ENCODE data around the gene SFMBT1. TPM values are rescaled to one million over a fixed set of nuclear protein-coding genes. Genes with fewer than 3 reads are reported as not detected.

The SFMBT1 gene
- total RNA-seq, 2 experiments from 2014 or later: 25.9 to 29.7 TPM

DNA sequence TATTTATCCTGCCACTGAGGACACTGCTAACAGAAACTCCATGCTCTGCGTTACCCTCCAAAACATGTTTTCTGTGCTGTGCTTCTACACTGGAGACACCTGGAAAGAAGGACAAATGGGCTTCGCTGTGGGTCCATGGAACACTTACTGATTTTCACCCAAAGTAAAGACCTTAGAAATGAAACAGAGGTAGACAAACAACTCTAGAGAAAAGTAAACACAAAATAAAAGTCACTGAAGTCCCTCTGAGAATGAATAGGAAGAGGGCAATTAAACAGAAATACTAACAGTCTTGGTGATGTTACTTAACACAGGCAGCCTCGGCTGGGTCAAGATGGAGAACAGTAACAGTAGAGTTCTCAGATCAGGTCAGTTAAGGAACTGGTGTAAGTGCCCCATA, 141.9 kb downstream of the SFMBT1 start:
- Mint-ChIP-seq H3K36me3 (peaks cover 15% of the 10 kb centered on the region), H3K9me3 (ENCODE audit: low read depth) (no peaks in the 10 kb centered on the region), H3K27me3 (no peaks in the 10 kb centered on the region), H3K4me3 (no peak overlapping the region), H3K27ac (no peak overlapping the region), H3K4me1 (no peaks in the 10 kb centered on the region)
- DNase-seq (no peak), ATAC-seq (no peak)
- CTCF ChIA-PET: interaction anchor here (0.9 to 1.3 kb wide), 2 partner anchors 10 to 105 kb away, joined by 3 read pairs; no protein-coding TSS in a partner anchor

DNA sequence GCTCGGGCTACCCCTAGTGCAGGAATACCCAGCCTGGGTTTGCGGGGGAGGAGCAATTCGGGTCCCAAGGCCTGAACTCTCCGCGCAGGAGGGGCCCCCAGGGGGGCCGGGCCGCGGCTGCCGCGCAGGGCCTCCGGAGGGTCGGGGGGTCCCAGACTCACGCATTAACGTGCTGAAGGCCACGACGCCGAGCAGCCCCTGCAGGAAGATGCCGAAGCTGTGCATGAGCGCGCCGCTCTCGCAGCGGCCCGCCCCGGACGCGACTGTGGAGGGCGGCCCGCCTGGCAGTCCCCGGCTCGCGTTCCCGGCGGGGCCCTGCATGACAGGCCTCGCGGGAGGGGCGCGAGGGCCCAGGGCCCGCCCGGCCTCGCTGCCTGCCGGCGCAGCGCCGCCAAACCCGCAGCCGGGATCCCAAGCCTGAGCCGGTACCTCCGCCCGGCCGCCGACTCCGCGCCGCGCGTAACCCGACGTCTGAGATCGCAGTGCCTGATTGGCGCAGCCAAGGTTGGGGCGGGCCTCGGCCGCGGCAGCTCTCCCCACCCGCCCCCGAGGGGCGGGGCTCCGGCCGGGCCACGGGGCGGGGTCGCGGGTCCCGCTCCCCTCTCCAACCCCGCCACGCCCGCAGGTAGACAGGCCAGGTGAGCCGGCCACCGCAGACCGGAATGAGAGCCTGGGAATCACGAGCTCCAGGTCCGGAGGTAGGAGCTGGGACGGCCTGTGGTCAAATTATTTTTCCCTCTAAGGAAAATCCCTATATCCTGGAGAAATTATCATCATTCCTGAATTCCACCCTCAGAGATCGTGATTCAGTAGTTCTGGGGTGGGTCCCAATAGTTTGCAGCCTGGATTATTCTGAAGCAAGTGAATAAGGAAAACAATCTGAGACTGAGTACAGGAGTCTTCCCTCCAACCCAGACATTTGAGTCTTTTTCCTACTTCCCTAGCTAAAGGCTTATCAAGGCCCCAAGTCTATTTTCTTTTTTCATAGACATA, 148.4 kb downstream of the SFMBT1 start, which contains the start of gene STIMATE:
TSS of gene STIMATE (minus strand) at position 419 of the 993 bp plus-strand sequence. CDS start at position 321, 98 bp downstream.
- Mint-ChIP-seq H3K4me3 (peak within 1 kb of the TSS; percentile 96), H3K36me3 (peaks cover 20% of the 10 kb centered on the region), H3K9me3 (ENCODE audit: low read depth) (no peaks in the 10 kb centered on the region), H3K27ac (peak within 1 kb of the TSS; percentile 88), H3K4me1 (peaks cover 48% of the 10 kb centered on the region), H3K27me3 (no peaks in the 10 kb centered on the region)
- ATAC-seq: peak; percentile 92
- DNase-seq: peak; percentile 90
- CTCF ChIA-PET: interaction anchor here (0.8 to 1.5 kb wide), 5 partner anchors 14 to 205 kb away, joined by 3 to 4 read pairs (median 3); no protein-coding TSS in a partner anchor

DNA sequence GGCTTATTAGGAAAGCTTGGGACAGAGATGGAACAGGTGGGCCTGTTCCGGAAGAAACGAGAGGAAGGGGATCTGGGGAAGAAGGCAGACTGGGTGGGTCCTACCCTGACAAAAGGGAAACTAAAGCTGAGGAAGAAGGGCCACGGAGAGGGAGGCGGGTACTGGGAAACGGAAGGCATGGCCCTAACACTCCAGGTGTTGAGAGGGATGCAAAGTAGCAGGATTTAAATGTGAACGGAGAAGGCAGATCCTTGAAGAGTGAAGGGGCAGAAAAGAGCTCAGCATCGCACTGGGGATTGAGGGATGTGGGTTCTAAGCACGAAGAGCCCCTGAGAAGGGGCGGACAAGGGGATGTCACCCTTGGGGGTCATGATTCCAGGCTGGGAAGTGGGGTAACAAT, 149.3 kb downstream of the SFMBT1 start:
- no peaks in the 10 kb centered on the region for H3K27me3 Mint-ChIP-seq
- peak overlapping the region; percentile 96 for H3K4me3 Mint-ChIP-seq
- H3K36me3 Mint-ChIP-seq: peaks cover 20% of the 10 kb centered on the region
- DNase-seq: no peak
- peak overlapping the region; percentile 88 for H3K27ac Mint-ChIP-seq
- CTCF ChIA-PET: interaction anchor here (0.7 to 1.5 kb wide), 4 partner anchors 11 to 205 kb away, joined by 3 to 4 read pairs (median 3); no protein-coding TSS in a partner anchor
- no peak for ATAC-seq
- H3K4me1 Mint-ChIP-seq: peaks cover 56% of the 10 kb centered on the region
- H3K9me3 Mint-ChIP-seq (ENCODE audit: low read depth): no peaks in the 10 kb centered on the region

DNA sequence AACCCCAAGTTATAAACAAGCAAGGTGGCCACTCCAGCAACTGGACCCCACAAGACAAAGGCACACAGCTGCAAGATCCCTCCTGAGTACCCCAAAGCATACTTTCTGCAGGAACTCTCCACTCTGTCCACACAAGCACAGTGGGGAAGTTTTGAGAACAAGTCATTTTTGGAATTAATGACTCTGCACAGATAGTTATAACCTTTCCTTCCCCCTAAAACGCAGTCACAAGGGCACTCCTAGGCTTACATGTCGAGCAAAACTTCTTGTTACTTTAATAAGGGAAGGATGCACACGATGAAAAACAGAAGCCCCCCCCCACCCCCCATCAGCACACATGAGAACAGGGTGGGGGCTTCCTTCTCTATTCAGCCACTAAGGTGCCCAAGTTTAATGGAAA, 149.7 kb downstream of the SFMBT1 start:
- Mint-ChIP-seq H3K4me1 (peaks cover 61% of the 10 kb centered on the region), H3K36me3 (peaks cover 20% of the 10 kb centered on the region), H3K27me3 (no peaks in the 10 kb centered on the region), H3K9me3 (ENCODE audit: low read depth) (no peaks in the 10 kb centered on the region), H3K4me3 (peak overlapping the region; percentile 96), H3K27ac (peak overlapping the region; percentile 88)
- DNase-seq: no peak
- ATAC-seq: no peak
- CTCF ChIA-PET: interaction anchor here (0.7 to 1.5 kb wide), 4 partner anchors 11 to 204 kb away, joined by 3 read pairs; no protein-coding TSS in a partner anchor

DNA sequence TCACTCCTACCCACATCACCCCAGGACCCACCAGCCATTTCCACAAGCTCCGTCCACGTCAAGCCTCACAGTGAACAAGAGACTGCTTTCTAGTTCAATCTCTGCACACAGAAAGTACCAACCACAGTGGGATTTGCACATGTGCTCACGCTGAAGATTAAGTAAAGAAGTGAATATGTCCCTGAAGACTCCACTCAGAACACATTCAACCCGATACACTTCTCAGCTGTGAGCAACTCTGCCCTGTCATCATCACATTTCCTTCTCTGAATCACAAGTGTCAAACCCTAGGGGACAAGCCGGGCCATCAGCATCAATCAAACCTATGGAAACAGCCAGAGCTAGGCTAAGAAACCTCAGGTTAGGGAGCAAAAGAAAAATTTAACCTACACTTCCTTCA, 150.5 kb downstream of the SFMBT1 start:
- DNase-seq (peak; percentile 52), ATAC-seq (no peak)
- H3K27ac Mint-ChIP-seq: peak overlapping the region; percentile 88
- peaks cover 20% of the 10 kb centered on the region for H3K36me3 Mint-ChIP-seq
- no peaks in the 10 kb centered on the region for H3K27me3 Mint-ChIP-seq
- peaks cover 67% of the 10 kb centered on the region for H3K4me1 Mint-ChIP-seq
- CTCF ChIA-PET: interaction anchor here (0.5 to 0.8 kb wide), 2 partner anchors 136 to 175 kb away, joined by 3 read pairs; no protein-coding TSS in a partner anchor
- peak overlapping the region; percentile 96 for H3K4me3 Mint-ChIP-seq
- no peaks in the 10 kb centered on the region for H3K9me3 Mint-ChIP-seq (ENCODE audit: low read depth)

DNA sequence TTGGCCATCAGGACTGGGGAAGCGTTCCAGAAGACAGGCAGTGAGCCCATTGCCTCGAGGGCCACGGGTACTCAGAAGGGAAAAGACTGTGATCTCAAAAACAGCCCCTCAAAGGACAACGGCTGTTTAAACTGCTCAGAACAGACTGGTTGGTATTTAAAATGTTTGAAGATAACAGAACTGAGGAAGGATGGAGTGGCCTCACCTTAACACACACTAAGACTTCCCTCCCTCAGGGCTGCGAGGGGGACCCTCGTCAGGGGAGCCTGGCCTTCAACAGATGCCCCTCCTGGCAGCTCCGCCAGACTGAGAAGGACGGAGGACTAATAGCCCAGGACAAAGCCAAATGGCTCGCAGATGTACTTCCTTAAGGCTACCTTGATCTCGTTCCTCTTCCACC, 151.1 kb downstream of the SFMBT1 start:
- peaks cover 22% of the 10 kb centered on the region for H3K36me3 Mint-ChIP-seq
- H3K4me1 Mint-ChIP-seq: peaks cover 71% of the 10 kb centered on the region
- peak overlapping the region; percentile 88 for H3K27ac Mint-ChIP-seq
- peak overlapping the region; percentile 96 for H3K4me3 Mint-ChIP-seq
- no peak for DNase-seq
- no peaks in the 10 kb centered on the region for H3K27me3 Mint-ChIP-seq
- CTCF ChIA-PET: interaction anchor here (0.5 to 0.8 kb wide), 2 partner anchors 136 to 174 kb away, joined by 3 read pairs; no protein-coding TSS in a partner anchor
- ATAC-seq: no peak
- H3K9me3 Mint-ChIP-seq (ENCODE audit: low read depth): no peaks in the 10 kb centered on the region

DNA sequence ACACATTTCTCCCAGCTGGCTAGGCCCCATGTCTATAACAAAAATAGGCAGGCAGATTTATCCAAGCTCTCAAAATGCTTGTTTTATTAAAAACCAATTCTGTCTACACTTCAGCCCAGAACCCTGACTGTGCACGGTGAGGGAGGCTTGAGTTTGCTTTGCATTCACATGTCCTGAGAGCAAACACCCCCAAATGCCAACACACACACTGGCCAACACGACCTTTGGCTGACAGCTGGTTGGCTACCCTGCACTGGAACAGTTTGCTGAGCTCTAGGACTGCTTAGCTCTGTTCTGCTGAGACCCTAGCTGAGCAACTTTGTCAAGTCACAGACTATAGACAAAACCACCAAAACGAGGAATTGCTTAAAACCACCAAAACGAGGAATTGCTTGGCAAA, 152.2 kb downstream of the SFMBT1 start:
- no peak for ATAC-seq
- Mint-ChIP-seq H3K27ac (peak overlapping the region; percentile 94), H3K4me3 (peak overlapping the region; percentile 78), H3K27me3 (no peaks in the 10 kb centered on the region), H3K36me3 (peaks cover 22% of the 10 kb centered on the region), H3K9me3 (ENCODE audit: low read depth) (no peaks in the 10 kb centered on the region), H3K4me1 (peaks cover 71% of the 10 kb centered on the region)
- DNase-seq: no peak
- CTCF ChIA-PET: interaction anchor here (0.6 to 2.0 kb wide), 10 partner anchors 9 to 154 kb away, joined by 3 to 7 read pairs (median 4); partner anchors contain the start of genes NEK4 and SFMBT1

DNA sequence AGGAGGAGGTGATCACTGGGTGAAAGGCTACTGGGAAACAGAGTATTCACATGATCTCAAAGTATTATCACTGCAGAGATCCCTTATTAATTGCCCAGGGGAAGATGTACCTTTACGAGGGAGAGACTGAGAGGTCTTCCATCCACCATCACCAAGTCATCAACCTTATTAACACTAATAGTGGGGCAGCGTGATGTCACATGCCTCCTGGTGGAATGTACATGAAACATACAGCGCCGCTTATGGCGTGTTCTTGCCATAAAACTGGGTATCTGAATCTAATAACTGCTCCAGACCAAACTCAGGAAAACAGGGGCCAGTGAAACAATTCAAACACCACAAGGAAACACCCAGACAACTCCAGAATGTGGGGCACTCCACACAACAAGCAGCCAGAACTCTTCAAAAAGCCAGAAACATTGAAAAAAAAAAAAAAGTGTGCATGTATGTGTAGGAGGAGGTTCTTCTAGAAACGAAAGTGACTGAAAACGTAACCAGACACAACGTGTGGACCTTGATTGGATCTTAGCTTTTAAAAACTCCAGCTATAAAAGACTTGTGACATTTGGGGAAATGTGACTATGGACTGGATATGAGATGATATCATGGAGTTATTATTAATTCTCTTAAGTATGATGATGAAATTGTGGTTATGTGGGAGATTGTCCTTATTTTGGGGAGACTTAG, 153.1 kb downstream of the SFMBT1 start:
- Mint-ChIP-seq H3K4me3 (peak overlapping the region; percentile 78), H3K36me3 (peaks cover 23% of the 10 kb centered on the region), H3K27me3 (no peaks in the 10 kb centered on the region), H3K4me1 (peaks cover 66% of the 10 kb centered on the region), H3K27ac (peak overlapping the region; percentile 94), H3K9me3 (ENCODE audit: low read depth) (no peaks in the 10 kb centered on the region)
- CTCF ChIA-PET: interaction anchor here (0.6 to 2.3 kb wide), 18 partner anchors 10 to 166 kb away, joined by 3 to 10 read pairs (median 4); partner anchors contain the start of genes NEK4 and SFMBT1
- ATAC-seq: peak; percentile 38
- peak; percentile 71 for DNase-seq

DNA sequence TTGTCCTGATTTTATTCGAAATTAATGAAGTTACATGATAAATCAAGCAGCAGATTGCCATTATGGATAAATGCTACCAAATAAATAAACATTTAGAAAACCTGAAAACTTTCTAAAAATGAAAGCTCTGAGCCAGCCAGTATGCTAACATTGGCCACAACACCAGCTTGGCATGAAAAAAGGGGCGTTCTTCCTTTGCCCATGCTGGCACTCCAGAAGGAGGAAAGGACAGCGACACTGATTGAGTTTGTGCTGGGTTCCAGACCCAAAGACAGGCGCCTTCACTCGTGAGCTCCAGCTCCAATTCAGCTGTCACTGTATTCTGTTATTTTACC, 153.6 kb downstream of the SFMBT1 start:
- peak; percentile 5 for ATAC-seq
- Mint-ChIP-seq H3K4me1 (peaks cover 65% of the 10 kb centered on the region), H3K36me3 (peaks cover 23% of the 10 kb centered on the region), H3K27ac (peak overlapping the region; percentile 94), H3K9me3 (ENCODE audit: low read depth) (no peaks in the 10 kb centered on the region), H3K27me3 (no peaks in the 10 kb centered on the region), H3K4me3 (peak overlapping the region; percentile 78)
- DNase-seq: no peak
- CTCF ChIA-PET: interaction anchor here (0.6 to 2.3 kb wide), 10 partner anchors 9 to 182 kb away, joined by 3 to 10 read pairs (median 4); partner anchors contain the start of gene SFMBT1

DNA sequence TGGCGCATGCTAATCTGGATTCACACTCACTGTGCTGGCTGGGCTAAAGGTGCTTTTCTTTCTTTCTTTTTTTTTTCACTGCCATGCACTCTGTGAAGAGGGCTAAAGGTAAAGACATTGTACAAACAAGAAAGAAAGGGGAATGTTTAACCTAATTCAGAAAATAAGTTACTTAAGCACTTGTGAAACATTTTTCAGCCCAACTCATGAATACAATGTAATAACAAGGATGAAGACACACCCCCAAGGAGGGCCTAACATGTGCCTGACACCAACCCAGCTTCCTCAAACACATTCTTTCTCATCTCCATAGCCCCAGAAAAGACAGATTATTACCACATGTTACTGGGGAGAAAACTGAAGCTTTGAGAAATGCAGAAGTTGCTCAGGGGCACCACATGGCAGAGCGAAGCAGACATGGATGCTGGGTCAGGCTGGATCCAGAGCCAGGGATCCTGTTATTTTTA, 154.2 kb downstream of the SFMBT1 start:
- DNase-seq: no peak
- Mint-ChIP-seq H3K4me1 (peaks cover 63% of the 10 kb centered on the region), H3K4me3 (peak overlapping the region; percentile 78), H3K27ac (peak overlapping the region; percentile 94), H3K9me3 (ENCODE audit: low read depth) (no peaks in the 10 kb centered on the region), H3K36me3 (peaks cover 23% of the 10 kb centered on the region), H3K27me3 (no peaks in the 10 kb centered on the region)
- ATAC-seq: no peak
- CTCF ChIA-PET: interaction anchor here (0.9 to 2.3 kb wide), 5 partner anchors 11 to 182 kb away, joined by 3 to 10 read pairs (median 4); no protein-coding TSS in a partner anchor

DNA sequence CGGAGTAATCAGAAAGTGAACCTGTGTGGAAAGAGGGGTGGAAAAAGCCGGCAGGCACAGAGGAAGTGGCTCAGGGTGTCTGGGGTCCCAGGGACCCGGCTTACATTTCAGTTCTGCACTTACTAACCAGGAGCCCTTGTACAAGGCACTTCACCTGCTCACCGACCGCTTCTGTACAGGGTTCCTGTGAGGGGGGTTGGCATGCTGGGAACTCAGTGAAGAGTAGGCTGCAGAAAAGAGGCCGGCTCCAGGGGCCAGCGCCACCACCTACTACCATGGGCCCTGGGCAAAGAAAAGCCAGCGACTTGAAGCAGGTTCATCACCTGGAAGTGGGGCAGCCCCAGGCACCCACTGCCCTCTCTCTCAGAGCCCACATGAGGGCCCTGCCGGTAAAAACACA, 154.7 kb downstream of the SFMBT1 start:
- Mint-ChIP-seq H3K27ac (peak overlapping the region; percentile 94), H3K36me3 (peaks cover 26% of the 10 kb centered on the region), H3K4me1 (peaks cover 60% of the 10 kb centered on the region), H3K4me3 (peak overlapping the region; percentile 41), H3K9me3 (ENCODE audit: low read depth) (no peaks in the 10 kb centered on the region), H3K27me3 (no peaks in the 10 kb centered on the region)
- DNase-seq (peak; percentile 69), ATAC-seq (peak; percentile 50)
- CTCF ChIA-PET: interaction anchor here (0.9 to 2.3 kb wide), 2 partner anchors 11 to 183 kb away, joined by 3 to 10 read pairs; no protein-coding TSS in a partner anchor

DNA sequence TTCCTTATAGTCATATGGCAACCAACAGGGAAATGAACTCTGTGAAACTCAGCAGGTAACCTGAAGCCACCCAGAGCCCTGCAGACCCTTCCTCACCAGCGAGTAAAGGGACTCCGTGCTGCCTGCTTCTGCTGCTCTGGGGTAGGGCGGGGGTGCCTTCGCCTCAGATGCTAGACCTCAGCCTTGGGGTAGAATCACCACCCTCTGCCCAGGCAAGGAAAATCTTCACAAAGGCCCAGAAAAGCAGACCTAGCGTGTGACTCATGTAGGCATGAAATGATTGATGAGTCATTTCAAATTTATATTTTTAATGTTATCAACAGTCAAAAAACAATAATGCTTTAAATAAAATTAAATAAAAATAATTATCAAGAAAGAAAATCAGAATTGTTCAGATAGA, 155.1 kb downstream of the SFMBT1 start:
- no peaks in the 10 kb centered on the region for H3K9me3 Mint-ChIP-seq (ENCODE audit: low read depth)
- peaks cover 56% of the 10 kb centered on the region for H3K4me1 Mint-ChIP-seq
- DNase-seq (peak; percentile 61), ATAC-seq (peak; percentile 16)
- CTCF ChIA-PET: no interaction called here
- H3K36me3 Mint-ChIP-seq: peaks cover 30% of the 10 kb centered on the region
- peak overlapping the region; percentile 94 for H3K27ac Mint-ChIP-seq
- no peaks in the 10 kb centered on the region for H3K27me3 Mint-ChIP-seq
- no peak overlapping the region for H3K4me3 Mint-ChIP-seq
